Measurements from ENCODE around the gene CANT1. TPM values are rescaled to one million over a fixed set of nuclear protein-coding genes. Genes with fewer than 3 reads are reported as not detected.

The CANT1 gene
- total RNA-seq, 3 donors from 2014 or later (not counting 1 experiment from before 2014, with no cell fraction given) = 40.0 to 58.8 (median 53.4) TPM

DNA sequence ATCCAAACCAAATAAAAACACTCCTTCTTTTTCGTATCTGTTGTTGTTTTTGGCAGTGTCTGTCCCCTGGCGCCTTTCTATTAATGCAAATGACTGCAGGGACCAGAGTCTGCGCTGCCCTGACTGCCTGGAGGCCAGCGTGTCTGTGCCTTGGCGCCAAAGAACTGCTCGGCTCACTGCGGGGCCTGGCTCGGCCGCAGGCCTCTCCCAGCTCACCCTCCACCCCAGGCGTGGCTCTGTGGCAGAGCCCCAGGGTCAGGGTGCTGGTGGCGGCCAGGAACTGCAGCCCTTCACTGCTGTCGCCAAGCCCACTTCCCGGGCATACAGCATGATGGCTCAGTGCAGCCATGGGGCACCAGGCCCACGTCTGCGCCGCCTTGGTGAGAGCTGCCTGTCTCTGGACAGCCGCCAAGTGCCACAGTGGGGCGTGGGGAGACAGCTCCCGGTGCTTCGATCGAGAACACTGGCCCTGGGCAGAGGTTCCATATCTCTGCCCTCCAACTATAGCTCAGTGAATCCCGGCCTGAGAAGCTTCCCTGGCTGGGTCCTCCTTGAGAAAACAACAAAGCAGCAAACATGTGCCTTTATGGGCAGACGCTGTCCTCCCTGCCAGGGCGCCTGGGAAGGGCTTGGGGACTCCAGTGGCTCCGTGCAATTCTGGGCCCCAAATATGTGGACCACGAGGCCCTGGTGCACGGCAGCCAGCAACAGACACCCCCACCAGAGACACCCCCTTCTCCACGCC, 11.1 kb downstream of the CANT1 start:
- TF ChIP-seq, protein P1, sequence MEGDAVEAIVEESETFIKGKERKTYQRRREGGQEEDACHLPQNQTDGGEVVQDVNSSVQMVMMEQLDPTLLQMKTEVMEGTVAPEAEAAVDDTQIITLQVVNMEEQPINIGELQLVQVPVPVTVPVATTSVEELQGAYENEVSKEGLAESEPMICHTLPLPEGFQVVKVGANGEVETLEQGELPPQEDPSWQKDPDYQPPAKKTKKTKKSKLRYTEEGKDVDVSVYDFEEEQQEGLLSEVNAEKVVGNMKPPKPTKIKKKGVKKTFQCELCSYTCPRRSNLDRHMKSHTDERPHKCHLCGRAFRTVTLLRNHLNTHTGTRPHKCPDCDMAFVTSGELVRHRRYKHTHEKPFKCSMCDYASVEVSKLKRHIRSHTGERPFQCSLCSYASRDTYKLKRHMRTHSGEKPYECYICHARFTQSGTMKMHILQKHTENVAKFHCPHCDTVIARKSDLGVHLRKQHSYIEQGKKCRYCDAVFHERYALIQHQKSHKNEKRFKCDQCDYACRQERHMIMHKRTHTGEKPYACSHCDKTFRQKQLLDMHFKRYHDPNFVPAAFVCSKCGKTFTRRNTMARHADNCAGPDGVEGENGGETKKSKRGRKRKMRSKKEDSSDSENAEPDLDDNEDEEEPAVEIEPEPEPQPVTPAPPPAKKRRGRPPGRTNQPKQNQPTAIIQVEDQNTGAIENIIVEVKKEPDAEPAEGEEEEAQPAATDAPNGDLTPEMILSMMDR (IDR thresholded peaks at IDR 0.05) = no peak
- no peaks in the 10 kb centered on the region for H3K9me3 ChIP-seq (ENCODE audit: control insufficient read depth, insufficient read depth, low read length)
- H3K36me3 ChIP-seq (ENCODE audit: control insufficient read depth, insufficient read depth, low read length) = peaks cover 27% of the 10 kb centered on the region
- Mint-ChIP-seq H3K27me3 (ENCODE audit: low read depth in 2 of 2) (no peaks in the 10 kb centered on the region), H3K4me1 (peaks cover 26 to 48% of the 10 kb centered on the region in 2 donors), H3K27ac (no peak overlapping the region), H3K36me3 (no peaks in the 10 kb centered on the region), H3K4me3 (no peak overlapping the region), H3K9me3 (no peaks in the 10 kb centered on the region)
- H3K4me3 ChIP-seq (ENCODE audit: low read length) = no peak overlapping the region
- DNase-seq (no peak), ATAC-seq (no peak)
- no peaks in the 10 kb centered on the region for H3K27me3 ChIP-seq (ENCODE audit: control insufficient read depth, insufficient read depth, low read length)
- intact Hi-C loops (cut with micrococcal nuclease) = no loop called here
- H3K27ac ChIP-seq (ENCODE audit: low read length) = no peak overlapping the region
- 95% methylated on average over 28 of the region's 28 CpGs for WGBS (ENCODE audit: insufficient coverage)
- H3K4me1 ChIP-seq (ENCODE audit: control insufficient read depth, insufficient read depth, low read length) = peaks cover 9% of the 10 kb centered on the region

DNA sequence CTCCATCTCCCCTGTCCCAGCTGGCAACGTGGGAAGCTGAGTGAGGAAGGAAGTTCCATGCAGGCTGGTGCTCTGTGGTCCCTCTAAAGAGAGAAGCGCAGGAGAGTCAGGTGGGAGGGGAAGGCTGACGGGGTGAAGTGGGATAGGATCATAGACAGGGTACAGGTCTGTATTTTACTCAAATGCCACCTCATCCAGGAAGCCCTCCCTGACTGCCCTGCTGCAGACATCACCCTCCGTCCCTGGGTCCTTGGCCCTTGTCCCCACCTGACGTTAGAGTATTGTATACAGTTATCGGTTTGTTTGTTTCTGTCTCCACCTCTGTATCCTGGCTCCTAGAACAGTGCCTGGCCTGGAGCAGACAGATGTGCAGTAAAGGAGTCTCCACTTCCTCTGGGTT, 11.7 kb downstream of the CANT1 start:
- DNase-seq = no peak
- Mint-ChIP-seq H3K9me3 (no peaks in the 10 kb centered on the region), H3K27me3 (ENCODE audit: low read depth in 2 of 2) (no peaks in the 10 kb centered on the region), H3K27ac (no peak overlapping the region), H3K4me1 (peaks cover 30 to 48% of the 10 kb centered on the region in 2 donors), H3K4me3 (no peak overlapping the region), H3K36me3 (no peaks in the 10 kb centered on the region)
- WGBS (ENCODE audit: insufficient coverage) = 89% methylated on average over 5 of the region's 6 CpGs
- no peak for ATAC-seq
- Histone ChIP-seq H3K4me3 (ENCODE audit: low read length) (no peak overlapping the region), H3K27me3 (ENCODE audit: control insufficient read depth, insufficient read depth, low read length) (no peaks in the 10 kb centered on the region), H3K36me3 (ENCODE audit: control insufficient read depth, insufficient read depth, low read length) (peaks cover 31% of the 10 kb centered on the region), H3K4me1 (ENCODE audit: control insufficient read depth, insufficient read depth, low read length) (peaks cover 9% of the 10 kb centered on the region), H3K9me3 (ENCODE audit: control insufficient read depth, insufficient read depth, low read length) (no peaks in the 10 kb centered on the region), H3K27ac (ENCODE audit: low read length) (no peak overlapping the region)
- intact Hi-C loops (cut with micrococcal nuclease) = no loop called here
- TF ChIP-seq, protein P1 (IDR thresholded peaks at IDR 0.05) = no peak

DNA sequence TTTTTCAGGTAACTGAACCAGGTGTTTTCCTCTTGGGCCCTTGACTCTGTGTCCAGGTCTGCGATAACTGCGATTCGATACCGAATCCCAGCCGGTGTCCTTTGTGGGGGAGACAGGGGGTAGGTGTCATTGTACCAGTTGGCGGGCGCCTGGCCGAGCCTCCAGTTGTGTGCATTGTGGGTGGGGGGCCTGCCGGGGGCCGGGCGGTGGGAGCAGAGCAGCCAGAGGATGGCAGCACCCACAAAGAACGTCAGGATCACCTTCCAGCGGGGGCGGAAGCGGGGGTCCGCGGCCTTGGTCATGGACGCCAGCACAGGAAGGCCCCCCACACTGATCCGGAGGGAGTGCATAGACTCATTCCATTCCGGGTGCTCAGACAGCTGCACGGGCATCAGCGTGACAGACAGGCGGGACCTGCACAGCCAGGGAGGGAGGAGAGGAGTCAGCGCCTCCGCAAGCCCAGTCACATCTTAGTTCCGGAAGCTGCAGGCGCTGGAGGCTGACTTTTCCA, 12.3 kb downstream of the CANT1 start:
- H3K27ac ChIP-seq (ENCODE audit: low read length) = no peak overlapping the region
- no peaks in the 10 kb centered on the region for H3K9me3 ChIP-seq (ENCODE audit: control insufficient read depth, insufficient read depth, low read length)
- no peaks in the 10 kb centered on the region for H3K27me3 ChIP-seq (ENCODE audit: control insufficient read depth, insufficient read depth, low read length)
- peaks cover 9% of the 10 kb centered on the region for H3K4me1 ChIP-seq (ENCODE audit: control insufficient read depth, insufficient read depth, low read length)
- no peak overlapping the region for H3K4me3 ChIP-seq (ENCODE audit: low read length)
- Mint-ChIP-seq H3K4me3 (no peak overlapping the region), H3K36me3 (no peaks in the 10 kb centered on the region), H3K27ac (no peak overlapping the region), H3K9me3 (no peaks in the 10 kb centered on the region), H3K4me1 (peaks cover 27 to 45% of the 10 kb centered on the region in 2 donors), H3K27me3 (ENCODE audit: low read depth in 2 of 2) (no peaks in the 10 kb centered on the region)
- peaks cover 37% of the 10 kb centered on the region for H3K36me3 ChIP-seq (ENCODE audit: control insufficient read depth, insufficient read depth, low read length)
- WGBS (ENCODE audit: insufficient coverage) = 97% methylated on average over 26 of the region's 27 CpGs
- no peak for ATAC-seq
- TF ChIP-seq, protein P1 (IDR thresholded peaks at IDR 0.05) = no peak
- no peak for DNase-seq
- intact Hi-C loops (cut with micrococcal nuclease) = no loop called here
